ENCODE measurements around the gene POU2AF3.

GRCh38 chr11:111264646-111265045, 33.7 kb upstream of the POU2AF3 start:
- no peak for TF ChIP-seq CTCF (IDR thresholded peaks at IDR 0.05)
- TF ChIP-seq POLR2A (IDR thresholded peaks at IDR 0.05) = no peak
